GM04504 (cell line): ENCODE data around the gene SEMA5B.

ENCODE experiments used
- DNase-seq: peaks from one replicate; pipeline ENCODE4 v3.0.0-alpha.2; 2012; ENCODE audit warnings: low read depth

The SEMA5B gene

GRCh38 chr3:123027292-123028232, at the start of gene SEMA5B:
TSS of gene SEMA5B (minus strand) at chr3:123027763. CDS start at chr3:122961263, 66,500 bp downstream.
- DNase-seq = no peak

- DNase-seq = no peak
Observed at GRCh38 chr3:123076496-123077418, 49.2 kb upstream of the SEMA5B start.

- no peak for DNase-seq
Observed at GRCh38 chr3:123076112-123076495, 48.5 kb upstream of the SEMA5B start.

- no peak for DNase-seq
Observed at GRCh38 chr3:123075359-123075758, 47.8 kb upstream of the SEMA5B start.

- no peak for DNase-seq
Observed at GRCh38 chr3:123072564-123072963, 45.0 kb upstream of the SEMA5B start.

GRCh38 chr3:123072152-123072551, 44.6 kb upstream of the SEMA5B start:
- DNase-seq = no peak

- DNase-seq = no peak
Observed at GRCh38 chr3:123071581-123071980, 44.0 kb upstream of the SEMA5B start.

GRCh38 chr3:123071146-123071545, 43.6 kb upstream of the SEMA5B start:
- DNase-seq = no peak

GRCh38 chr3:123070510-123070909, 42.9 kb upstream of the SEMA5B start:
- DNase-seq = no peak

- no peak for DNase-seq
Observed at GRCh38 chr3:123068601-123069381, 41.2 kb upstream of the SEMA5B start.

- no peak for DNase-seq
Observed at GRCh38 chr3:123067689-123068600, 40.4 kb upstream of the SEMA5B start.

- DNase-seq = peak; percentile 72
Observed at GRCh38 chr3:123066896-123067688, 39.5 kb upstream of the SEMA5B start, which contains the start of gene PDIA5. TSS of gene PDIA5 (plus strand) at chr3:123067025. CDS start at chr3:123067165, 140 bp downstream.

GRCh38 chr3:123066599-123066895, 39.0 kb upstream of the SEMA5B start:
- DNase-seq = no peak

- no peak for DNase-seq
Observed at GRCh38 chr3:123064914-123065313, 37.4 kb upstream of the SEMA5B start.

- no peak for DNase-seq
Observed at GRCh38 chr3:123064506-123064905, 36.9 kb upstream of the SEMA5B start.

- DNase-seq = no peak
Observed at GRCh38 chr3:123063034-123063433, 35.5 kb upstream of the SEMA5B start.

- DNase-seq = no peak
Observed at GRCh38 chr3:123061856-123062255, 34.3 kb upstream of the SEMA5B start.

GRCh38 chr3:123060054-123060453, 32.5 kb upstream of the SEMA5B start:
- DNase-seq = no peak

- no peak for DNase-seq
Observed at GRCh38 chr3:123058505-123058904, 30.9 kb upstream of the SEMA5B start.

- DNase-seq = no peak
Observed at GRCh38 chr3:123055352-123055751, 27.8 kb upstream of the SEMA5B start.
